ENCODE data around the gene OR7C1. TPM values are rescaled to one million over a fixed set of nuclear protein-coding genes. Genes with fewer than 3 reads are reported as not detected.
A peak's percentile ranks its signal among the peaks of the same experiment; 100 is the strongest.
"Not testable (repeated sequence)": the region's sequence is repeated elsewhere in the genome, so short reads cannot be mapped to it uniquely, and the experiment has no call there.

Gene OR7C1
- total and polyA plus RNA-seq, 2 of the 8 experiments (the other 6 are each of a cell fraction or from before 2014, with no cell fraction given) = not detected

DNA sequence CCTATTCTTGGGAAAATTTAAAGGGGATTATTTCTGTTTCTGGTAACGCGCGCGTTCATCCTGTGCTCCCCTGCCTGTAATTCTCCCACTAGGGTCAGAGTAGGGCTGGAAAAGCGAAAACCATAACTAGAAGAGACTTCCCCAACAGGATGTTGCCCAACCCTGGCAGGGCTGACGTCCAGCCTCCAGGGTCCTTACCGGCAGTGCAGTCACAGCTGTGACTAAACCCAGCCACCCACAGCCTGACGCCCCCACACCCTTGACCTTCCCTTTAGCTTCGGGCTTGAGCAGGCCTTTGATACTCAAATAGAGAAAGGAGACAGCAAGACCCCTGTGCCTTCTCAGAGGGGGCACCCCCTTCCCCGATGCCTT is 50.3 kb downstream of the OR7C1 start:
- H2BK120ac ChIP-seq (replicated peaks; ENCODE audit: low read depth, low read length); DNase-seq (ENCODE audit: low read depth in 1 of 2, low spot score in 2 of 2); H3K56ac ChIP-seq (replicated peaks; ENCODE audit: insufficient read length, low read depth, low read length); H2BK15ac ChIP-seq (ENCODE audit: low read length); H2BK20ac ChIP-seq (ENCODE audit: low read length); H3K4ac ChIP-seq (replicated peaks; ENCODE audit: insufficient read length, low read depth, low read length); H3K4me3 ChIP-seq (ENCODE audit: extremely low read depth in 1 of 4, insufficient read depth in 2 of 4, low read depth in 3 of 4, low read length in 4 of 4); H2BK5ac ChIP-seq (ENCODE audit: low read depth, low read length); H2BK12ac ChIP-seq (ENCODE audit: low read depth, low read length); H2AFZ ChIP-seq (ENCODE audit: low read length); H3K14ac ChIP-seq (ENCODE audit: insufficient read length); H4K20me1 ChIP-seq (replicated peaks in 1 of 2; ENCODE audit: control insufficient read depth in 1 of 2, insufficient read depth in 2 of 2, low read length in 2 of 2); H4K91ac ChIP-seq (replicated peaks; ENCODE audit: insufficient read length, low read length); H3K27me3 ChIP-seq (replicated peaks in 1 of 4; ENCODE audit: control insufficient read depth in 3 of 4, extremely low read depth in 1 of 4, insufficient read depth in 3 of 4, low read length in 3 of 4); H3K79me1 ChIP-seq (ENCODE audit: low read depth, low read length); POLR2A ChIA-PET (ENCODE audit: partially characterized antibody); H3K18ac ChIP-seq (ENCODE audit: extremely low read depth, low read length); H3K23me2 ChIP-seq (ENCODE audit: low read depth, low read length); H4K5ac ChIP-seq (ENCODE audit: insufficient read length, low read depth, low read length); FAIRE-seq; H4K8ac ChIP-seq (ENCODE audit: extremely low read depth, insufficient read depth, low read length); H3K9me3 ChIP-seq (ENCODE audit: insufficient read depth in 2 of 2, low read depth in 1 of 2, low read length in 1 of 2); H3K27ac ChIP-seq (ENCODE audit: low read depth, low read length); H3K4me1 ChIP-seq (replicated peaks in 1 of 4; ENCODE audit: control insufficient read depth in 3 of 4, insufficient read depth in 4 of 4, low read length in 3 of 4); H3K4me2 ChIP-seq (ENCODE audit: insufficient read depth in 1 of 2, low read depth in 2 of 2, low read length in 2 of 2); H3K9ac ChIP-seq (replicated peaks in 1 of 4; ENCODE audit: extremely low read depth in 1 of 4, low read depth in 3 of 4, low read length in 3 of 4); H3K36me3 ChIP-seq (ENCODE audit: control insufficient read depth in 2 of 4, insufficient read depth in 4 of 4, low read length in 3 of 4); H2AK5ac ChIP-seq (ENCODE audit: low read depth, low read length); H3K23ac ChIP-seq (ENCODE audit: insufficient read length); H3K79me2 ChIP-seq (ENCODE audit: control insufficient read depth in 1 of 2, insufficient read depth in 2 of 2, low read length in 2 of 2): not testable (repeated sequence)
- CTCF ChIA-PET (ENCODE audit: partially characterized antibody) = interaction anchor here (0.6 to 2.4 kb wide), 6 partner anchors 8 to 317 kb away, joined by 3 to 12 read pairs (median 6); no protein-coding TSS in a partner anchor
- 85% methylated on average over 9 of the region's 10 CpGs; no CpG with 5 or more reads in 1 of the 2 experiments for WGBS, 2 experiments (ENCODE audit: extremely low coverage in 1 of 2, insufficient coverage in 1 of 2, insufficient read length in 1 of 2, insufficient replicate concordance in 2 of 2, low coverage in 1 of 2, low lambda C conversion rate in 2 of 2, missing lambda C conversion rate in 1 of 2)

DNA sequence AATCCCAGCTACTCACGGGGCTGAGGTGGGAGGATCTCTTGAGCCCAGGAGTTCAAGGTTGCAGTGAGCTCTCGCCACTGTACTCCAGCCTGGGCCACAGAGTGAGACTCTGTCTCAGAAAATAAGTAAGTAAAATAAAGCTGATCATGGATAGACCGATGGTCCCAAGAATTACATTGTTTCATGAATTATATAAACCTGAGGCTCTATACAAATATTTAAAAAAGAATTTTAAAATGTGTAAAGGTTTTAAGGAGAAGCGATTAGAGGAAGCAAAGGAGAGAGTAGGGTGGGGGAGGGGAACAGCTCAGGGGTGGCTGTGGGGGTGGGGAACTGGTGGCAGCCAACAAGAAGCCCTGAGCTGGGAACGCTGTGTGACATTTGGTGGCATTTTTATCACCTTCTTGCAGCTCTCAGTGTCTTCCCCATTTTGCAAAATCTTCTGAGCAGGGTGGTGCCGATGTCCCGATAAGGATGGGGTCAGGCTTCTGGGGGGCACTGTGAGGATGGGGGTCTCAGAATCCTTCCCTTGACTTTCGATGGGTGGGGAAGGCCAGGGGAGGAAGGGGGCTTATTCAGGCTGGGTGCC is 51.5 kb downstream of the OR7C1 start:
- H2BK12ac ChIP-seq (ENCODE audit: low read depth, low read length); H4K5ac ChIP-seq (ENCODE audit: insufficient read length, low read depth, low read length); H2AFZ ChIP-seq (ENCODE audit: low read length); H3K23ac ChIP-seq (ENCODE audit: insufficient read length); H3K27ac ChIP-seq (ENCODE audit: low read depth, low read length); H3K4ac ChIP-seq (replicated peaks; ENCODE audit: insufficient read length, low read depth, low read length); H3K4me1 ChIP-seq (replicated peaks in 1 of 4; ENCODE audit: control insufficient read depth in 3 of 4, insufficient read depth in 4 of 4, low read length in 3 of 4); H3K79me1 ChIP-seq (ENCODE audit: low read depth, low read length); H3K9ac ChIP-seq (replicated peaks in 1 of 4; ENCODE audit: extremely low read depth in 1 of 4, low read depth in 3 of 4, low read length in 3 of 4); H4K91ac ChIP-seq (replicated peaks; ENCODE audit: insufficient read length, low read length); H2AK5ac ChIP-seq (ENCODE audit: low read depth, low read length); H3K79me2 ChIP-seq (ENCODE audit: control insufficient read depth in 1 of 2, insufficient read depth in 2 of 2, low read length in 2 of 2); H2BK20ac ChIP-seq (ENCODE audit: low read length); H4K8ac ChIP-seq (ENCODE audit: extremely low read depth, insufficient read depth, low read length); H2BK120ac ChIP-seq (replicated peaks; ENCODE audit: low read depth, low read length); H3K4me3 ChIP-seq (ENCODE audit: extremely low read depth in 1 of 4, insufficient read depth in 2 of 4, low read depth in 3 of 4, low read length in 4 of 4); H2BK5ac ChIP-seq (ENCODE audit: low read depth, low read length); H3K9me3 ChIP-seq (ENCODE audit: insufficient read depth in 2 of 2, low read depth in 1 of 2, low read length in 1 of 2); H3K56ac ChIP-seq (replicated peaks; ENCODE audit: insufficient read length, low read depth, low read length); H2BK15ac ChIP-seq (ENCODE audit: low read length); FAIRE-seq; H3K4me2 ChIP-seq (ENCODE audit: insufficient read depth in 1 of 2, low read depth in 2 of 2, low read length in 2 of 2); H4K20me1 ChIP-seq (replicated peaks in 1 of 2; ENCODE audit: control insufficient read depth in 1 of 2, insufficient read depth in 2 of 2, low read length in 2 of 2); H3K23me2 ChIP-seq (ENCODE audit: low read depth, low read length); H3K36me3 ChIP-seq (ENCODE audit: control insufficient read depth in 2 of 4, insufficient read depth in 4 of 4, low read length in 3 of 4); H3K14ac ChIP-seq (ENCODE audit: insufficient read length); H3K27me3 ChIP-seq (replicated peaks in 1 of 4; ENCODE audit: control insufficient read depth in 3 of 4, extremely low read depth in 1 of 4, insufficient read depth in 3 of 4, low read length in 3 of 4); H3K18ac ChIP-seq (ENCODE audit: extremely low read depth, low read length): not testable (repeated sequence)
- peak in 1 of 2 experiments; percentile 22 for DNase-seq (ENCODE audit: low read depth in 1 of 2, low spot score in 2 of 2)
- ChIA-PET CTCF (ENCODE audit: partially characterized antibody) (interaction anchor here (0.7 kb wide), 1 partner anchor 629 kb away, joined by 3 read pairs; no protein-coding TSS in a partner anchor), POLR2A (ENCODE audit: partially characterized antibody) (interaction anchor here (1.1 kb wide), 1 partner anchor 210 kb away, joined by 4 read pairs; no protein-coding TSS in a partner anchor)
- WGBS, 2 experiments (ENCODE audit: extremely low coverage in 1 of 2, insufficient coverage in 1 of 2, insufficient read length in 1 of 2, insufficient replicate concordance in 2 of 2, low coverage in 1 of 2, low lambda C conversion rate in 2 of 2, missing lambda C conversion rate in 1 of 2) = 85 to 100% methylated on average over 1 to 6 of the region's 8 CpGs

Data from H1 (cell line).